HFF-Myc (cell line): ENCODE measurements around the gene PAMR1.

Experiments used
- DNase-seq: peaks from one replicate; pipeline ENCODE4 v3.0.0-alpha.2; 2011; ENCODE audit warnings: low read depth; ENCODE audit errors: extremely low read depth
- H3K4me3 ChIP-seq: replicated peaks from 2 replicates; pipeline ENCODE4 v1.5.1; 2011; ENCODE audit warnings: low read depth, mild to moderate bottlenecking, control low read depth, low read length
- CTCF ChIP-seq: IDR thresholded peaks from 2 replicates; pipeline ENCODE4 v1.5.1; 2012; ENCODE audit warnings: mild to moderate bottlenecking, low read depth, low read length, control low read depth; ENCODE audit errors: missing control alignments

PAMR1 gene

GRCh38 chr11:35487532-35488078 lies 37.8 kb downstream of the PAMR1 start:
- peak; percentile 38 for DNase-seq
- peak; percentile 70 for TF ChIP-seq CTCF
- no peak overlapping the region for H3K4me3 ChIP-seq

GRCh38 chr11:35486934-35487333 lies 38.5 kb downstream of the PAMR1 start:
- no peak overlapping the region for H3K4me3 ChIP-seq
- no peak for DNase-seq
- TF ChIP-seq CTCF: no peak

DNA sequence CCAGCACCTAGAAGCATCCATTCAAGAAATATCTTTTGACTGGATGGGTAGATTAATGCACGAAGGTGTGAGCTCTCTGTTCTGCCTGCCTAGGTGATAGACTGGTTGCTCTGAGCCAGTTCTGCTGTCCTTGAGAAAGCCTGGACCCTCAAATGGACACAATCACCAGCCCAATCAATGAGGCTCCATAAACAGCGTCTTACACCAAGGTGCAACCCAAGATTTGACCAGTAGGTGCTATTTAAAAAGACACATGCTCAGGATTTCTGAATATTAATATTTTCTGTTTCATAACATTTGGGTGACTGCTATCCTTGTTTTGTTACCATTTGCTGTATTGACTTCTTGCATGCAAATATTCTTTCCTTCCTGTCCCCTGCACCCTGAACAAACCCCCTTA lies 39.0 kb downstream of the PAMR1 start:
- no peak for DNase-seq

GRCh38 chr11:35485656-35486322 lies 39.6 kb downstream of the PAMR1 start:
- peak; percentile 64 for DNase-seq
- no peak overlapping the region for H3K4me3 ChIP-seq
- TF ChIP-seq CTCF: peak; percentile 89

More for the DNA sequence above, 39.0 kb downstream of the PAMR1 start:
- no peak for TF ChIP-seq CTCF
- no peak overlapping the region for H3K4me3 ChIP-seq

DNA sequence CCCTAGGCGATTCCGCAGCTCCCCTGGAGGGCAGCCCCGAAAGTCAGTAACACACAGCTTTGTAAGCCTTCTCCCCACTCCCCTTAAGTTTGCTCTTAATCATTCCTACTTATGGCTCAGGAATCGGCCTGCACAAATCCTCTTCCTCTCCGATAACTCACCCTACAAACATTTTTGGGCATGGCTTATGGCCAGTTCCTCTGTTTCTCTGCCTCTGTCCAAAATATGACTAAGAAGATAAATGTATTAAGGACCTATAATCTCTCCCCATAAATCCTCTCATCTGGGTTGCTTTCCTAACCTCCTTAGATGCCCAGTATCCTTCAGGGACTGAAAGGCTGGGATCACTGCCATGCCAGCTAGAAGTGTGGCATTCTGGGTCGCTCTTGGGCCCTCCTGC lies 41.0 kb downstream of the PAMR1 start:
- H3K4me3 ChIP-seq: no peak overlapping the region
- no peak for DNase-seq
- TF ChIP-seq CTCF: no peak

- DNase-seq: no peak
- no peak for TF ChIP-seq CTCF
Observed at GRCh38 chr11:35483131-35483820, 42.1 kb downstream of the PAMR1 start.

DNA sequence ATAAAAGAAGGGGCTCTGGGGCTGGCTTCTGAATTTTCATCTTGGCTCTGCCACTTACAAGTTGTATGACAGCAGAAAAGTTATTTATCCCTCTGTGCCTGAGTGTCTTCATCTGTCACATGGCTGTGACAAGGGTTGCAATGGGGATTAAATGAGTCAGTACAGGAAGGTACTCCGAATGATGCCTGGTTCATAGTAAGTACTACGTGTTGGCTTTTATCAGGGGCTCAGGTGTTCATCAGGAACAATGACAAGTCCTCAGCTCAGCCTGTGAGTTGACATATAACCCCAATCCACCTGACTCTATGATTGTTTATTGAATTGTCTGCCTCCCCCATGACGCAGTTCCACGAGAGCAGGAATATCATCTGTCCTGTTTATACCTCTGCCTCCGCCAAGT lies 45.7 kb downstream of the PAMR1 start:
- no peak for DNase-seq
- TF ChIP-seq CTCF: no peak

More at GRCh38 chr11:35483131-35483820, 42.1 kb downstream of the PAMR1 start:
- H3K4me3 ChIP-seq: no peak overlapping the region

More for the DNA sequence above, 45.7 kb downstream of the PAMR1 start:
- H3K4me3 ChIP-seq: no peak overlapping the region
